DND-41 (cell line): ENCODE data around the gene ARHGEF16.

Experiments
- ATAC-seq: fragments of 200-7000 bp; cut with Tn5 transposase; 3 replicates; pipeline ENCODE4 v1.9.1; 2021; ENCODE audit warnings: low read depth; ENCODE audit not compliant: insufficient read depth
- DNase-seq: peaks from one replicate; pipeline ENCODE4 v3.0.0-alpha.2; 2020
- H2AFZ ChIP-seq: 2 replicates; pipeline ENCODE4 v1.6.0; 2012; ENCODE audit warnings: low read depth, low read length
- H3K27ac ChIP-seq: 2 replicates; pipeline ENCODE4 v1.5.1; 2012; ENCODE audit warnings: low read length, inconsistent platforms
- H3K27me3 ChIP-seq: fragments of 200-600 bp; sonication (generic); 2 replicates; pipeline ENCODE4 v1.6.0; 2012; ENCODE audit warnings: low read length, mild to moderate bottlenecking, inconsistent platforms; ENCODE audit not compliant: insufficient read depth, poor library complexity
- H3K36me3 ChIP-seq: 2 replicates; pipeline ENCODE4 v1.5.1; 2012; ENCODE audit warnings: low read length, inconsistent platforms; ENCODE audit not compliant: insufficient read depth
- H3K4me1 ChIP-seq: 2 replicates; pipeline ENCODE4 v1.5.1; 2012; ENCODE audit warnings: mild to moderate bottlenecking, low read length; ENCODE audit not compliant: insufficient read depth
- H3K4me2 ChIP-seq: 2 replicates; pipeline ENCODE4 v1.6.0; 2012; ENCODE audit warnings: mild to moderate bottlenecking, moderate library complexity, low read length, inconsistent platforms; ENCODE audit not compliant: insufficient read depth
- H3K4me3 ChIP-seq, 2 experiments: fragments of 200-600 bp in 1 of 2; shearing (Covaris generic) in 1 of 2; 2 replicates each; pipeline ENCODE4 v1.5.1; 2012 to 2016; ENCODE audit warnings: inconsistent platforms in 2 of 2, low read length in 2 of 2, mild to moderate bottlenecking in 2 of 2, low read depth in 1 of 2, moderate library complexity in 1 of 2
- H3K79me2 ChIP-seq: 2 replicates; pipeline ENCODE4 v1.6.0; 2012; ENCODE audit warnings: low read length, inconsistent platforms; ENCODE audit not compliant: insufficient read depth
- H3K9ac ChIP-seq: 2 replicates; pipeline ENCODE4 v1.6.0; 2012; ENCODE audit warnings: low read depth, mild to moderate bottlenecking, inconsistent platforms, low read length, moderate library complexity
- H3K9me3 ChIP-seq: 2 replicates; pipeline ENCODE4 v1.5.1; 2012; ENCODE audit warnings: low read length, moderate library complexity, mild to moderate bottlenecking, inconsistent platforms; ENCODE audit not compliant: insufficient read depth, severe bottlenecking
- H4K20me1 ChIP-seq: 2 replicates; pipeline ENCODE4 v1.6.0; 2012; ENCODE audit warnings: low read length; ENCODE audit not compliant: insufficient read depth
- EZH2 ChIP-seq: IDR thresholded peaks from 3 replicates; pipeline ENCODE4 v1.6.1; 2012; ENCODE audit warnings: borderline replicate concordance, low read depth, mild to moderate bottlenecking, moderate library complexity, low read length, inconsistent platforms; ENCODE audit not compliant: severe bottlenecking
- TF ChIP-seq, protein P1 (sequence below): IDR thresholded peaks from 2 replicates; pipeline ENCODE4 v1.5.1; 2012; ENCODE audit warnings: borderline replicate concordance, low read length, moderate library complexity, mild to moderate bottlenecking; ENCODE audit not compliant: poor library complexity, severe bottlenecking; ENCODE audit errors: extremely low read depth

ARHGEF16 gene

GRCh38 chr1:3461238-3461933, 6.9 kb downstream of the ARHGEF16 start:
- H3K4me1 ChIP-seq, result no peaks in the 10 kb centered on the region
- no peak overlapping the region for H3K27ac ChIP-seq
- peaks cover 6% of the 10 kb centered on the region for H3K27me3 ChIP-seq
- ATAC-seq (no peak), DNase-seq (no peak)
- H2AFZ ChIP-seq, result no peak overlapping the region
- H4K20me1 ChIP-seq, result peaks cover 4% of the 10 kb centered on the region
- no peaks in the 10 kb centered on the region for H3K9me3 ChIP-seq
- TF ChIP-seq, protein P1, sequence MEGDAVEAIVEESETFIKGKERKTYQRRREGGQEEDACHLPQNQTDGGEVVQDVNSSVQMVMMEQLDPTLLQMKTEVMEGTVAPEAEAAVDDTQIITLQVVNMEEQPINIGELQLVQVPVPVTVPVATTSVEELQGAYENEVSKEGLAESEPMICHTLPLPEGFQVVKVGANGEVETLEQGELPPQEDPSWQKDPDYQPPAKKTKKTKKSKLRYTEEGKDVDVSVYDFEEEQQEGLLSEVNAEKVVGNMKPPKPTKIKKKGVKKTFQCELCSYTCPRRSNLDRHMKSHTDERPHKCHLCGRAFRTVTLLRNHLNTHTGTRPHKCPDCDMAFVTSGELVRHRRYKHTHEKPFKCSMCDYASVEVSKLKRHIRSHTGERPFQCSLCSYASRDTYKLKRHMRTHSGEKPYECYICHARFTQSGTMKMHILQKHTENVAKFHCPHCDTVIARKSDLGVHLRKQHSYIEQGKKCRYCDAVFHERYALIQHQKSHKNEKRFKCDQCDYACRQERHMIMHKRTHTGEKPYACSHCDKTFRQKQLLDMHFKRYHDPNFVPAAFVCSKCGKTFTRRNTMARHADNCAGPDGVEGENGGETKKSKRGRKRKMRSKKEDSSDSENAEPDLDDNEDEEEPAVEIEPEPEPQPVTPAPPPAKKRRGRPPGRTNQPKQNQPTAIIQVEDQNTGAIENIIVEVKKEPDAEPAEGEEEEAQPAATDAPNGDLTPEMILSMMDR, result no peak
- TF ChIP-seq EZH2, result no peak
- no peaks in the 10 kb centered on the region for H3K36me3 ChIP-seq
- H3K79me2 ChIP-seq, result no peaks in the 10 kb centered on the region
- no peak overlapping the region for H3K9ac ChIP-seq
- H3K4me3 ChIP-seq, result no peak overlapping the region
- H3K4me2 ChIP-seq, result no peak overlapping the region

GRCh38 chr1:3461934-3462275, 7.4 kb downstream of the ARHGEF16 start:
- no peaks in the 10 kb centered on the region for H3K4me1 ChIP-seq
- no peak for TF ChIP-seq EZH2
- TF ChIP-seq, protein P1, result no peak

DNA sequence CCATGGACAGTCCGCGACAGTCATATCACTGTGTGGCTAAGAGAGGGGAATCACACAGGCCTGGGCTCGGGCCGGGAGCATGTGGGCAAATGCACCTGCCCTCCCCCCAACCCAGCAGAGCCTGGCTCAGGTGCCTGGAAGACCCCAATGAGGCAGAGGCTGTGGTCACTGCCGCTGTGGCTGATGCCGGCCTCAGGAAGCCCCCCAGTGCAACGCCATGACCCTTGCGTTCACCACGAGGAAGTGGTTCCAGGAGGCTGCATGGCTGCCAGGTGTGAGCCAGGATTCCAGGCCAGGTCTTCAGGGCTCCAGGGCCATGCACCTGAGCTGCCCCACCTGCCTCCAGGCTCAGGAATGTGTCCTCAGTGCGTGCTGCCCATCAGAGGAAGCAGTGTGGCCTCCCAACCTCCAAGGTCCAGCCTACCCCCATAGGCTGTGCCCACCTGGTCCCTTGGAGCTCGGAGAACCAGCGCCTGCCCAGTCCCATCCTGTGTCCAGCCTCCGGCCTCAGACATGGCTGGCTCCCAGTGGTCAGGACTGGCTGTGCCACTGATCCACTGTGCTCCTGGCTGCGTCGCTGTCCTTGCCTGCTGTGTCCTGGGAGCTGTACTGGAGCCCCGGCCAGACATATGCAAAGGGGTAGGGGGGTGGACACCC, 8.0 kb downstream of the ARHGEF16 start:
- peaks cover 6% of the 10 kb centered on the region for H3K27me3 ChIP-seq
- no peaks in the 10 kb centered on the region for H3K79me2 ChIP-seq
- H3K4me3 ChIP-seq, result no peak overlapping the region
- H3K9me3 ChIP-seq, result no peaks in the 10 kb centered on the region
- no peak overlapping the region for H2AFZ ChIP-seq
- ATAC-seq (no peak), DNase-seq (no peak)
- no peak overlapping the region for H3K4me2 ChIP-seq
- no peak overlapping the region for H3K9ac ChIP-seq
- TF ChIP-seq EZH2, result no peak
- TF ChIP-seq, protein P1, result no peak
- H3K27ac ChIP-seq, result no peak overlapping the region
- H3K4me1 ChIP-seq, result no peaks in the 10 kb centered on the region
- H4K20me1 ChIP-seq, result peaks cover 4% of the 10 kb centered on the region
- H3K36me3 ChIP-seq, result no peaks in the 10 kb centered on the region

More at GRCh38 chr1:3461934-3462275, 7.4 kb downstream of the ARHGEF16 start:
- ATAC-seq (no peak), DNase-seq (no peak)
- no peaks in the 10 kb centered on the region for H3K9me3 ChIP-seq
- peaks cover 4% of the 10 kb centered on the region for H4K20me1 ChIP-seq
- H3K27ac ChIP-seq, result no peak overlapping the region
- H3K4me3 ChIP-seq, result no peak overlapping the region
- no peak overlapping the region for H2AFZ ChIP-seq
- no peak overlapping the region for H3K9ac ChIP-seq
- H3K79me2 ChIP-seq, result no peaks in the 10 kb centered on the region
- H3K36me3 ChIP-seq, result no peaks in the 10 kb centered on the region
- H3K4me2 ChIP-seq, result no peak overlapping the region
- peaks cover 6% of the 10 kb centered on the region for H3K27me3 ChIP-seq
